ENCODE data around the gene INTS7. TPM values are rescaled to one million over a fixed set of nuclear protein-coding genes. Genes with fewer than 3 reads are reported as not detected.

INTS7 gene
- total RNA-seq, 1 donor from 2014 or later: 39.5 TPM

DNA sequence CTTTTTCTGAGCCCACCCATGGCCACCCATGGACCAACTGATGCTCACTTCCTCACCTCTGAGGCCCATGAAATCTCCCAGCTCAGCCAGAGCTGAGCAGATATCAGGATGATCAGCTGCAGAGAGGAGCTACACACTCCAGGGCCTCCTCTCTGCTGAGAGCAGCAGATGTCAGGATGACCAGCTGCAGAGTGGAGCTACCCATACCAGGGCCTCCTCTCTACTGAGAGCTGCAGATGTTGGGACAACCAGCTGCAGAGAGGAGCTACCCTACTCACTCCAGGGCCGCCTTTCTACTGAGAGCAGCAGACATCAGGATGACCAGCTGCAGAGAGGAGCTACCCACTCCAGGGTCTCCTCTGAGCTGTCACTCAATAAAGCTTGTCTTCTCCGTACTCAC is 133.4 kb downstream of the INTS7 start:
- no peak for DNase-seq

DNA sequence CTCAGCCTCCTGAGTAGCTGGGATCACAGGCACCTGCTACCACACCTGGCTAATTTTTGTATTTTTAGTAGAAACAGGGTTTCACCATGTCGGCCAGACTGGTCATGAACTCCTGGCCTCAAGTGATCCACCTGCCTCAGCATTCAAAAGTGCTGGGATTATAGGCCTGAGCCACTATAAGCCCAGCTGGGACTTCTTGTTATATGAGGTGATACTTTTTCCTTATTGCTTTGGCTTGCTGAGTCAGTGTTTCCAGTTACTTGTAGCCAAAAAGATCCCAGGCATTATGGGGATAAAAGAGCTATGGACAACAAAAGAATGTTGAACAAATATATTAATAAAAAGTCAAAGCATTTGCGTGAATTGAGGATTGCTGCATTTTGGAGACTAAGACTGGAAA is 134.9 kb downstream of the INTS7 start:
- no peak for DNase-seq

DNA sequence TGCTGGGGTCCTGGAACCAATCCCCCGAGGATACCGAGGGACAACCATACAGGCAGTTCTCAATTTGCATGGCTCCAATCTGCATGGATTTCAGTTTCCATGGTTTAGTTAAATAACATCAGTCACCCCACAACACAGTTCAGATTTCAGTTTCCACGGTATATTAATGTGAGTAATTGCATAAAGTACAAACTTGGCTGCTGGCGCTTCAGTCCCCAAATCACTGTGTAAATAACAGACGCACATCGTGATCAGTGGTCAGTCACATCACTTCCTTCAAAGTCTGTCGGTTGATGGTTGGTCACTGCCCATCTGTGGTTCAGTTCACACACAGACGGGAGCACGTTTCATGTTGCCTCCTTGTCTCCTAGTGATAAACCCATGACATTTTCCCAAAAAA is 138.4 kb downstream of the INTS7 start:
- no peak for DNase-seq

DNA sequence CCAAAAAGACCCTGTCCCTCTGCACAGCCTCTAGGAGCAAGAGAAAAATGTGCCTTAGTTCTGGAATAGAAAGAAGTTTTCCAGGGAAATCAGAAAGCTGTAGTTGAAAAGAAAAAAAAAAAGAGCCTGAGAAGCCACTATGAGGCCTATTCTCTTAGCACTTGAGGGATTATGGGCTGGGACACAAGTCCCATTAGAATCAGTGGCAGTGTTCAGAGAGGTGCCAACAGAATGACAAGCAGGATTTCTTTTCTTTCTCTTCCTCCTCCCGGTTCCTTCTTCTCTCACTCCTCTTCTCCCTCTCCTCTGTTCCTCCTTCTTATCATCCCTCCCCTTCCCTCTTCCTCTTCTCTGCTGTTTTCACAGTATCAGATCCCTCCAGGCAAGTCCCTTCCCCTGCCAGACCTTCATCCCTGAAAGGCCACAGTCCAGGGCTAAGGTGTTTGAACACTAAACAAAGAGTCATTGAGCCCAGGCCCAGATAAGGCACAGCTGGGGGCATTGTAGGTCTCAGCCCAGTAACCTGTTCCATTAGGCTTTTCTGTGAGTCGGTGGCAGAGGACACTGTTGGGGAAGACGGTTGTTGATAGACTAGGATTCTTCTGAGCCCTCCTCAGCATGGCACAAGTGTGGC is 140.1 kb downstream of the INTS7 start:
- DNase-seq: no peak

DNA sequence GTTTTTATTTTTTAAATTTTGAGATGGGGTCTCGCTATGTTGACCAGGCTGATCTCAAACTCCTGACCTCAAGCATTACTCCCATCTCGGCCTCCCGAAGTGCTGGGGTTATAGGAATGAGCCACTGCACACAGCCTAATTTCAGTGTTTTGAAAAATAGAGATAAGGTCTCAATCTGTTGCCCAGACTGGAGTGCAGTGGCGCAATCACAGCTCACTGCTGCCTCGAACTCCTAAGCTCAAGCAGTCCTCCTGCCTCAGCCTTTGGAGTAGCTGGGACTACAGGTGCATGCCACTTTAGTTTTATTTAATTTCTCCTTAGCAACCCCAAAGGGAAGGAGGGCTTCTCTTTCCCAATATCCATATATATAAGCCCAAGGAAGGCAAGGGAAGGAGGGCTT is 141.0 kb downstream of the INTS7 start:
- DNase-seq: no peak

DNA sequence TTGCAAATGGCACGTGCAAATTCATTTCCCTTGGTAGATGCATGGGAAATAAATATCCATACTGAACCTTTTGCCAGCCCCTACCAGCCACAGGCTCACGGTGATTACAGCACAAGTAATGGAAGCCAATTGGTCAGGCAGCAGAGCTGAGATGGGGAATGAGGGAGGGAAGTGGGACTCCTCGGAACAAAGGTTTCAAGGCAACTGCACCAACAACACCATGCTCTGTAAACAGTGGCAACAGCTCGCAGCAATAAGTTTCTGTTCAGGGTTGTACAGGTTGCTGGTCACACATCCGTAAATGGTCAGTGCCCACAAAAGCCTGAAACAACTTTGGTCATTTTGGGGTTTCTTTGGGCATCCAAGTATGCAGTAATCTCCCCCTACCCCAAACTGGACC is 142.1 kb downstream of the INTS7 start:
- no peak for DNase-seq

DNA sequence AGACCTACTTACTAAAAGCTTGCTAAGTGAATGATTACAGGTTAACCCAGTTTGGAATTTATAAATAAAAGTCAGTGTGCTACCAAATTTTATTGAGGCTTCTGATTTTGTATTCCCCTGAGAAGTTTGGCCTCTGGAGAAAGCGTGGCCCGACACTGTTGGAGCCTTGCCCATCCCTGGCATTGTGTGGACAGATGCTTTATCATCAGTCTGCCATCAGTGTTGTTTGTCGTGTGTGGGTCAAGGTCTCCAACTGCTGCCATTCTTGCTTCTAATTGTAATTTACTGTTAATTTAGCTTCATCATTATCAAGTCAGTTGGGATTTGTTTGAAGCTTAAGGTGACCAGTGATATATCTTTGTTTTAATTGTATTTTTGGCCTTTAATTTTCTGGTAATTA is 142.8 kb downstream of the INTS7 start:
- no peak for DNase-seq

DNA sequence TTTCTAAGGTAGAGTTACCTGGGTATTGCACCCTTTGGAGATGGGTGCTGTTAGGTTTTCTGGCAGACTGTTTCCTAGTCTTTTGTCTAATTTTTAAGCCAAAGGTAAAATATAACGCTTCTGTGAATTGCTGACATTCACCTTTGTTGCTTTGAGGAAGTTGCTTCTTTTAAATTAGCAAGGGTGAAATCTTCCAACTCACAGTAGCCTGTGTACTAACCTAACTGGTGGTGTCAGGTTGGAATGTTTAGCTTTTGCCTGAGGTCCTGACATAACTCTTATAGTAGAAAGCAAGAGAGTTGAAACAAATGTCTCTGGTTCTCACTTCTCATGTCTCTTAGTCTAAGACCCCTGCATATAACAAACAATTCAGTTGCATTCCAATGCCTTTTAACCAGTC is 143.6 kb downstream of the INTS7 start:
- DNase-seq: no peak

Small RNA genes lying within 50 kb of the gene (small RNA-seq; reads per million reads assigned to genes)
- not detected for gene MIR3122
- not detected for gene RF00568

Other genes with a start within 250 kb of the INTS7 start
- gene LPGAT1, start 204.8 kb downstream of the INTS7 start, total RNA-seq: 97.9 TPM
- 2.7 TPM for gene DTL, start 191 bp upstream of the INTS7 start, total RNA-seq
- 34.5 TPM for gene PPP2R5A, start 249.9 kb upstream of the INTS7 start, total RNA-seq